NCI-H774 (cell line): Measurements from ENCODE around the gene FLVCR1.
"Not testable (repeated sequence)": the region's sequence is repeated elsewhere in the genome, so short reads cannot be mapped to it uniquely, and the experiment has no call there.

Experiments used
- DNase-seq: peaks from one replicate; lab custom pipeline; 2025; lab: John Stamatoyannopoulos, UW

Gene FLVCR1

DNA sequence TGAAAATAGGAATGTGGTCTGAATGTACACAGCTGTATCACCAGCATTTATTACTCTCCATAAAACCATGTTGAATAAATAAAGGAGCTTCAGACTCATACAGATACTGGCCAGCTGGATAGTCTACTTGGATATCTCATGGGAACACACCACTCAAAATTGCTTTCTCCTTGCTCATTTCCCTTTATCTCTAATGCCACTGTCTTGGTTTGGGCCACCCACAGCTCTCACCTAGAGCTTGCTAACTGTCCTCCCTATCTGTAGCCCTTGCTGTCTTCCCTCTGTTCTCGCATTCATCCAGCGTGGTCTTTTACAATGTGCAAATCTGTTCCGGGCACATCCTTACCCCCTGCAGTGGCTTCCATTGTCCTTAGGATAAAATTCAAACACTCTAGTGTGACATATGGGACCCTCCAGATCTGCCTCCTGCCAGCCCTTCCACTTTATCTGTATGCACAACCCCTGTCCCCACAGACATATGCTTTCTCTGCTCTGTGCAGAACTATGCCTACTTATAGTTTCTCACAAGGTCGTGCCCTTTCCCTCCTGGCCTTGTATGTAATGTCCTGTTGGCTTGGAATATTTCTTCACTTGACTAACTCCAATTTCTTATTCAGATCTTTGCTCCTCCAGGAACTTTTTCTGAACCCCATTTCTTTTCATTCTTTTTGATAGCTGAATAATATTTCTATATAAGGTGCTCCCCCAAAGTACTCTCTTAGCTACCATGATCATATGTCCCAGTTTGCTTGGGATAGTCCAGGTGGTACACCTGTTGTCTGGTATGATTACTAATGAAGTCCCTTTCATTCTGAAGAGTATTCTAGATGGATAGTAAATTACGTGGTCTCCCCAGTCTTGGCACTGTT lies 2.9 kb downstream of the FLVCR1 start:
- no peak for DNase-seq

DNA sequence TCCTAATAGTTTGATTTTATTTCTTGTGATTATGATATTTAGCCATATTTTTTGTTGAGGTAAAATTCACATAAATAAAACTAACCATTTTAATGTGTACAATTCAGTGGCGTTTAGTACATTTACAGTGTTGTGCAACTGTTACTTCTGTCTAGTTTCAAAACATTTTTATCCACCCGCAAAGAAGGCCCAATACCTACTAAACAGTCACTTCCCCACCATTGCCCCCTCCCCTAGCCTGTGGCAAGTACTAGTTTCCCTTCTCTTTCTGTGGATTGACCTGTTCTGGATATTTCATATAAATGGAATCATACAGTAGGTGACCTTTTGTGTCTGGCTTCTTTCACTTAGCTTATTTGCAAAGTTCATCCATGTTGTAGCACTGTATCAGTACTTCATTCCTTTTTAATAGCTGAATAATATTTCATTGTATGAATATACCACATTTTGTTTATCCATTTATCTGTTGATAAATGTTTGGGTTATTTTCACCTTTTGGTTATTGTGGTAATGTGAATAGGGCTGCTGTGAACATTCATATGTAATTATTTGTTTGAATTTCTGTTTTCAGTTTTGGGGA lies 4.1 kb downstream of the FLVCR1 start:
- no peak for DNase-seq

DNA sequence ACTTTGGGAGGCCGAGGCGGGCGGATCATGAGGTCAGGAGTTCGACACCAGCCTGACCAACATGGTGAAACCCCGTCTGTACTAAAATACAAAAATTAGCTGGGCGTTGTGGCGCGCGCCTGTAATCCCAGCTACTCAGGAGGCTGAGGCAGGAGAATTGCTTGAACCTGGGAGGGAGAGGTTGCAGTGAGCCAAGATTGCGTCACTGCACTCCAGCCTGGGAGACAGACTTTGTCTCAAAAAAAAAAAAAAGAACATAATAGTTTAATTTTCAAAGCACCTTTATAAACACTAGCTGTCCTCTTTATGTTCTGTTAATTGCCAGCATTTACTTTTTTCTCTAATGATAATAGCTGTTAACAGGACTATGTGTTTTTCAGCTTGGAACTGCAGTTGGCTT lies 5.3 kb downstream of the FLVCR1 start:
- DNase-seq = not testable (repeated sequence)

DNA sequence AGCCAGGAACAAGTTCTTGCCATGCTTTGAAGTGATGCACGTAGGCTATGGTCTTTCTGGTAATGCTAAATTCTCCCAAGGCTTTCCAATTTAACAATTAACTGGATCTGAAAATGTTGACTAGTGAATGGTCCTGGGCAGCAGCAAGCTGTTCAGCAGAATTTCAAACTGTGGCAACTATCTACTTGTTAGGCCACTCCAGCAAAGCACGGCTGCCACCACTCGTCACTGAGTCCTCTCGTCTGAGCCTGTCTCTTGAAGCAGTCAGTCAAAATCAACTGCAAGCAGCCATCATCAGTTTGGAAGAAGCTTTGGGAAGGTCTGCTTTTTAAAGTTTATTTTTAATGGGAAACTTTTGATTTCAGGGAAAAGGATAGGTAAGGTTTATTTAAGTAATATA lies 6.1 kb downstream of the FLVCR1 start:
- DNase-seq = no peak

DNA sequence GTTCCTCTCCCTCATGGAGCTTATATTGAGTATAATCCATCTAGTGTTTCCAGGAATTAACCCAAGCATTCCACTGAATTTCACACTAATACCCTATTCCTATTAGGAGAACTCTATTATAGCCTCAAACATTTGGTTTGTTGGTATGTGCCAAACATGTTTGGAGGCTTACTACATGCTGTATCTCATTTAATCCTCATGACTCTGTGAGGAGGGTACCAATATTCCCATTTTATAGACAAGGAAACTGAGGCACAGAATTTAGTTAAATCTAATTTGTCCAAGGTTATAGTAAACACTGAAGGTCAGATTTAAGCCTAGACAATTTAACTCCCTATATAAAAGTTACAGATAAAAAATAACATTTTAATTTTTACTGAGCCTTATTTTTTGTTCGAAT lies 9.1 kb downstream of the FLVCR1 start:
- no peak for DNase-seq

DNA sequence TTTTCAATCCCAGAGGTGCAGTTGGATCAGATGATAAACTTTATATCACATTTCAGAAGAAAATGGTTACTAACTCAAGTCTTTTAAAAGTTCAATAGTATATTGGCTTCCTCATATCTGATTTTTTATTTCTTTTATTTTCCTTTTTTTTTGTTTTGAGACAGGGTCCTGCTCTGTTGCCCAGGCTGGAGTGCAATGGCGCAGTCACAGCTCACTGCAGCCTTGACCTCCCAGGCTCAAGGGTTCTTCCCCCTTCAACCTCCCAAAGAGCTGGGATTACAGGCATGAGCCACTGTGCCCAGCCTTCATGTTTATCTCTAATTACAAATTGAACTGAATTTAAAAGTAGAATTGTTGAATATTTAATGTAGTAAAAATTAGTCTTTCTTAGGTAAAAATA lies 13.9 kb downstream of the FLVCR1 start:
- no peak for DNase-seq

DNA sequence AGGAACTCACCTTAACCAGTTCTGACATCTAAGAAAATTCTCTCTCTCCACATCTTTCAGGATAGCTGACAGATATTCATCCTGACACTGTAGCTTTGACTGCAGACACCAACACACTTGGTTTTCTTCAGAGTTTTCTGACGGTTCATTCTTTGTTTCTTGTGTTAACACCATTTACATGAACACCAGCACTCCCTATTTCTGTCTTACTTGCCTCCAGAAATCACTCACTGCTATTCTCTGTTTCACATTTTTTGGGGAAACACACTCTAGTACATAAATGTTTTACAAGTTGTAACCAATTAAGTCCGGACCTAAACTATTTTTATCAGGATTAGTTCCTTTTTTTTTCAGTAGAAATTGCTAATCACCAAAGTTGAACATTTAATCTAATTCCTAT lies 15.4 kb downstream of the FLVCR1 start:
- no peak for DNase-seq

DNA sequence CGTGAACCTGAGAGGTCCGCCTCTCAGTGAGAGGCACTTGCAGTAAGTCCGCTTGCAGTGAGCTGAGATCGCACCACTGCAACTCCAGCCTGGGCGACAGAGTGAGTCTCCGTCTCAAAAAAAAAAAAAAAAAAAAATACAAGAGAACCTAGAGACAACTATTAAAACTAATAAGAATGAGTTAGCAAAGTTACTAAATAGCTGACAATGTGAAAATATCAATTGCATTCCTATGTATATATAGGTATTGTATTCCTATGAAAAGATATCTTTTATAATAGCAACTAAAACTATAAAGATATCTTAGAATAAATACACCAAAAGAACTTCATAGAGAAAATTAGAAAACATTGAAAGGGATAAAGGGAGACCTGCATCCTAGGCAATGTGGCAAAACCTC lies 20.3 kb downstream of the FLVCR1 start:
- DNase-seq = no peak

DNA sequence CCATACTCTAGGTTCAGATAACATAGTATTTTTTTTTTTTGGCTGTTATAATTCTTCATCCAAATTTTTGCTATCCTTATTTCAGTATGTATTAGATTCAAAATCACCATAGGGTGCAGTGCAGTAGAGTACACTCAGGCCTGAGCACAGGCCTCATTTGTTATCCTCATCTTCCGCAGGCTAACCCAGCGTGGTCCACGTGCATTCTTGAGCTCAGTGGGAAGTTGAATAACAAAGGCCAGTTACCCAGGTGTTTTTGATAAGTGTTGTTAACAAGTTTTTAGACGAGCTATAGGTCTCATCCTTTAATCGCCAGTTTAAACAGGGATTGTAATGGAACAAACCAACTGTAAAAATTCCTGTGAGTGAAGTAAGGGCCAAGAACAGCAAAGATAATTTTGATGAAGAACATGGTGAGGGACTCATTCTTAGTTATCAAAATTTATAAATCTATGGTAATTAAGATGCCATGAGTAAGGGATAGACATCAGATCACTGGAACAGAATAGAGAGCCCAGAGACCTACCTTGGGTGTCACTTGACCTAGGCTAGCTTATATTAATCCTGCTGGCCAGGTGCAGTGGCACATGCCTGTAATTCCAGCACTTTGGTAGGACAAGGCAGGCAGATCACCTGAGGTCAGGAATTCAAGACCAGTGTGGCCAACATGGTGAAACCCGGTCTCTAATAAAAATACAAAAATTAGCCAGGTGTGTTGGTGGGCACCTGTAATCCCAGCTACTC lies 22.0 kb downstream of the FLVCR1 start:
- no peak for DNase-seq

DNA sequence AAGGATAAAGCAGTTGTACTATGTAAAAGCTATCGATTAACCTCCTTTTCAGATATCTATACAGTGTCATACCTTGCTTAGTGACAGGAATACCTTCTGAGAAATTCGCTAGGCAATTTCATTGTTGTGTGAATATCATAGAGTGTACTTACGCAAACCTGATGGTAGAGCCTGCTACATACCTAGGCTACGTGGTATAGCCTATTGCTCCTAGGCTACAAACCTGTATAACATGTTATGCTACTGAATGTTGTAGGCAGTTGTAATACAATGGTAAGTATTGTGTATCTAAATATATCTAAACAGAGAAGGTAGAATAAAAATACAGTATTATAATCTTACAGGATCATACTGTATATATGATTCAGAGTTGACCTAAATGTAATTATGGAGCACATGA lies 26.5 kb downstream of the FLVCR1 start:
- no peak for DNase-seq

DNA sequence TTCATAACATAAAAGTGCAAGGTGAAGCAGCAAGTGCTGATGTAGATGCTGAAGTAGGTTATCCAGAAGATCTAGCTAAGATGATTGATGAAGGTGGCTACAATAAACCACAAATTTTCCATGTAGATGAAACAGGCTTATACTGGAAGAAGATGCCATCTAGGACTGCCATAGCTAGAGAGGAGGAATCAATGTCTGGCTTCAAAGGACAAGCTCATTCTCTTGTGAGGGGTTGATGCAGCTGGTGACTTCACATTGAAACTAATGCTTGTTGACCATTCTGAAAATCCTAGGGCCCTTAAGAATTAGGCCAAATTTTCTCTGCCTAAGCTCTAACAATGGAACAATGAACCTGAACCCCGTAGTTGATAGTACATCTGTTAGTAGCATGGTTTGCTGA lies 34.0 kb downstream of the FLVCR1 start:
- no peak for DNase-seq

DNA sequence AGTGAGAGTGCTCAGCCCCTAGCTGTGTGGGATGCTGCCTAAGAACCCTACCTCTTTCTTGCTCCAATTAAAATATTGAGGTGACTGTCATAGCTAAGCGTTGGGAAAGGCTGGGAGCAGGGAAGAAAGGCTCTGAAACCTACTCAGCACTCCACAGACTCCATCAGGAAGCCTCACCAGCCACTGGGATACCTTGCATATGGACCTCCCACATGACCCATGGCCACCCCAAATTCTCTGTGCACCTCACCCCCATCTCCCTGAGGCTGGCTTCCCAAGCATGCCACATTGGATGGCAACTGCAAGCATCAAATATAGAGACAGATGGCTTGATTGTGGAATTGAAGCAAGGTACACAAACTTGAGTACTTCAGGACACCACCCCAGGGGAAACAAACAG lies 41.8 kb downstream of the FLVCR1 start:
- no peak for DNase-seq

DNA sequence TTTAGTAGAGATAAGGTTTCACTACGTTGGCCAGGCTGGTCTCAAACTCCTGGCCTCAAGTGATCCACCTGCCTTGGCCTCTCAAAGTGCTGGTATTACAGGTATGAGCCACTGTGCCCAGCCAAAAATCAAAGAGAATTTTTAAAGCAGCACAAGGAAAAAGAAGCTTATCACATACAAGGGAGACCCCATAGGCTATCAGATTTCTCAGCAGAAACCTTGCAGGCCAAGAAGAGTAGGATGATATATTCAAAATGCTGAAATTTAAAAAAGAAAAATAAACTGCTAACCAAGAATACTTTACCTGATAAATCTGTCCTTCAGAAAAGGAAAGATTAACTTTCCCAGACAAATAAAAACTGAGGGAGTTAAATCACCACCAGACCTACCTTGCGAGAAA lies 43.2 kb downstream of the FLVCR1 start:
- DNase-seq = no peak

DNA sequence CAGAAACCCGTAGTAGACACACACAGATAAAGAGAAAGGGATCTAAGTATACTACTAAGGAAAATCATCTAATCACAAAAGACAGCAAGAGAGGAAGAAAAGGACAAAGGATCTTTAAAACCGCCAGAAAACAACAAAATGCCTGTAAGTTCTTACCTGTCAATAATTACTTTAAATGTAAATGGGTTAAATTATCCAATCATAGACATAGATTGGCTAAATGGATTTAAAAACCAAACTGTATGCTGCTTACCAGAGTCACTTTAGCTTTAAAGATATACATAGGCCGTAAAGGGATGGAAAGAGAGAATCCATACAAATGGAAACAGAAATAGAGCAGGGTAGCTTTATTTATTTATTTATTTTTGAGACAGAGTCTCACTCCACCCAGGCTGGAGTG lies 44.0 kb downstream of the FLVCR1 start:
- no peak for DNase-seq

DNA sequence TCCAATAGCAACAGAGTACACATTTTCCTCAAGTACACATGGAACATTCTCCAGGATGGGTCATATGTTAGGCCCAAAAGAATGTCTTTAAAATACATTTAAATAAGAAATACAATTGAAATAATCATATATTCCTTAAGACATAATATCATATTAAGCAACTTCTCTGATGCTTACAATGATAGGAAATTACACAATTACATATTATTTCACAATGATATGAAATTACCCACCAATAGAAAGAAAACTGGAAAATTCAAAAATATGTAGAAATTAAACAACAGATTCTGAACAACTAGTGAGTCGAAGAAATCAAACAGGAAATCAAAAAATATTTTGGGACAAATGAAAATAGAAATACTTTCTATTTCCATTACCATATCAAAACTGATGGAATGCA lies 45.6 kb downstream of the FLVCR1 start:
- DNase-seq = no peak

DNA sequence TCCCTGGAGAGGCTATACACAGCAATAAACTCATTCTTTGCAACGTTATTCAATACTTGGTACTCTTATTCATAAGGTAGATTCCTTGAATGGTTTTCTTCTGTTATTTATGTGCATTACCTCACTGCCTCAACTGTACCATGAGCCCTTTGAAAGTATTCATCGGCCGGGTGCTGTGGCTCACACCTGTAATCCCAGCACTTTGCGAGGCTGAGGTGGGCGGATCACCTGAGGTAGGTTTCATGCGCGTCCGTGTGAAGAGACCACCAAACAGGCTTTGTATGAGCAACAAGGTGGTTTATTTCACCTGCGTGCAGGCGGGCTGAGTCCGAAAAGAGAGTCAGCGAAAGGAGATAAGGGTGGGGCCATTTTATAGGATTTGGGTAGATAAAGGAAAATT lies 50.0 kb downstream of the FLVCR1 start:
- DNase-seq = not testable (repeated sequence)

DNA sequence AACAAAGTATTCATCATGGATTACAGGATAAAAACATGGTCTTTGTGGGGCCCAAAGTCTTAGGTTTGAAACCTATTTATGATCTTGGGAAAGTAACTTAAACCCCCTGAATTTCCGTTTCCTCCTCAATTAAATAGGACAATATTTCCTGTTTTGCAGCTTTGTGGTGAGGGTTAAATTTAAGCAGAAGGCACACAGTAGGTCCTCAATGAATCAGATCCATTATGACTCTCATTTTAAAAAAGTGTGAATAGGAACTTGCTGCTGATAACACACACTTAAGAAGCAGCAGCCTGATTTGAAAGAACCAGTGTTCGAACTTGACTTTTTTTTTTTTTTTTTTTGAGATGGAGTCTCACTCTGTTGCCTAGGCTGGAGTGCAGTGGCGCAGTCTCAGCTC lies 50.9 kb downstream of the FLVCR1 start:
- DNase-seq = no peak

DNA sequence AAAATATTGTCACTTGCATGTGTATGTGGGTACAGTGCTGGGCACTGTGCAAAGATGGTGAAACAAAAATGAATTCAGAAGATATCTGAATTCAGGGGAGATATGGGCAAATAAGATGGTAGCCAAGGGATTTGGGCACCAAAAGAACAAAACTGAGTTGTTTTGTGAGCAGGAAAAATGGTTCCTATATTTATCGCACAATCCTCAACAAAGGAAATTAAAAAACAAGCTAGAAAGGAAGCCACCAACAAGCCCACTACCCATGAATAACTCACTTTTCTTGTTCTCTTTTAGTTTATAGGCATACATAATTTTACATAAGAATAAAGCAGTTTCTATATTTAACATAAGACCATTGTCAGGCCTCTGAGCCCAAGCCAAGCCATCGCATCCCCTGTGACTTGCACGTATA lies 51.6 kb downstream of the FLVCR1 start:
- no peak for DNase-seq

DNA sequence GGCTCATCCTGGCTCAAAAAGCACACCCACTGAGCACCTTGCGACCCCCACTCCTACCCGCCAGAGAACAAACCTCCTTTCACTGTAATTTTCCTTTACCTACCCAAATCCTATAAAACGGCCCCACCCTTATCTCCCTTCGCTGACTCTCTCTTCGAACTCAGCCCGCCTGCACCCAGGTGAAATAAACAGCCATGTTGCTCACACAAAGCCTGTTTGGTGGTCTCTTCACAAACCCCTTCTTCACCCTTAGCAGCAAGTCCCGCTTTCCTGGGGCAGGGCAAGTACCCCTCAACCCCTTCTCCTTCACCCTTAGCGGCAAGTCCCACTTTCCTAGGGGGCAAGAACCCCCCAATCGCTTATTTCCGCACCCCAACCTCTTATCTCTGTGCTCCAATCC lies 52.1 kb downstream of the FLVCR1 start:
- DNase-seq = not testable (repeated sequence)

DNA sequence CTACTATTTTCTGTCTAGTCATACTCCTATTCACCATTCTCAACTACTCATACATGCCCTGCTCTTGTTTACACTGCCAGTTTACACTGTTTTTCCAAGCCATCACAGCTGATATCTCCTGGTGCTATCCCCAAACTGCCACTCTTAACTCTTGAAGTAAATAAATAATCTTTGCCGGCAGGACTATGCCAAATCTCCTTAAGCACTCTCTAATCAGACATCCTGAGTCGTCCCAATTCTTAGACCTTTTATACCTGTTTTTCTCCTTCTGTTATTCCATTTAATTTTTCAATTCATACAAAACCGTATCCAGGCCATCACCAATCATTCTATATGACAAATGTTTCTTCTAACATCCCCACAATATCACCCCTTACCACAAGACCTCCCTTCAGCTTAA lies 55.6 kb downstream of the FLVCR1 start:
- not testable (repeated sequence) for DNase-seq

DNA sequence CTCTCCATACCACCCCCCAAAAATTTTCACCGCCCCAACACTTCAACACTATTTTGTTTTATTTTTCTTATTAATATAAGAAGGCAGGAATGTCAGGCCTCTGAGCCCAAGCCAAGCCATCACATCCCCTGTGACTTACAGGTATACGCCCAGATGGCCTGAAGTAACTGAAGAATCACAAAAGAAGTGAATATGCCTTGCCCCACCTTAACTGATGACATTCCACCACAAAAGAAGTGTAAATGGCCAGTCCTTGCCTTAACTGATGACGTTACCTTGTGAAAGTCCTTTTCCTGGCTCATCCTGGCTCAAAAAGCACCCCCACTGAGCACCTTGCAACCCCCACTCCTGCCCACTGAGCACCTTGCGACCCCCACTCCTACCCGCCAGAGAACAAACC lies 56.0 kb downstream of the FLVCR1 start:
- not testable (repeated sequence) for DNase-seq

DNA sequence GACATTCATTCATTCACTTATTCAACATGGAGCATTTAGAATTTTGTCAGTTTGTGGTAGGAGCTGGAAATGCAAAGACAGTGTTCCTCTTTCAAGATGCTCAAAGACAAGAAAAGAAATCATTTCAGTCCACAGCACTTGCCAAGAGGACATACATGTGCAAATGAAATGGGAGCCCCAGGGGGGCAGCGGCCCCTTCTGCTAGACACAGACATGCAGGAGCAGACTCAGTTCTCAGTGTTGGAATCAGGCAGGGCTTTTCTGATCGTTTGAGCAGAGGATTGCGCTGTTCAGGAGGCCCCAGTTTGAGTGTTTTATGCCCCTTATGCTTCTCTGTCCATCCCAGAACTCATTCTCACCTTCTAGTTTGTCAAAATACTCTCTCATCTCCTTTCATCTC lies 56.7 kb downstream of the FLVCR1 start:
- DNase-seq = no peak
